ENCODE results near the gene BORA. TPM values are rescaled to one million over a fixed set of nuclear protein-coding genes. Genes with fewer than 3 reads are reported as not detected.

BORA gene
- total and polyA plus RNA-seq, 10 of the 15 experiments (the other 5 are each of a cell fraction or from before 2014, with no cell fraction given), result 15.1 to 38.7 (median 23.2) TPM

- Histone ChIP-seq H3K4me1 (ENCODE audit: control insufficient read depth, insufficient read depth, low read length) (no peaks in the 10 kb centered on the region), H4K20me1 (ENCODE audit: control insufficient read depth, insufficient read depth) (no peaks in the 10 kb centered on the region), H3K4me3 (no peak overlapping the region), H3K9ac (ENCODE audit: control insufficient read depth, insufficient read depth, low read length) (no peak overlapping the region), H3K27ac (ENCODE audit: control insufficient read depth, insufficient read depth) (no peak overlapping the region), H3K27me3 (replicated peaks in 1 of 2; ENCODE audit: control insufficient read depth in 2 of 2, insufficient read depth in 2 of 2, low read length in 1 of 2) (no peaks in the 10 kb centered on the region), H3K79me2 (ENCODE audit: control insufficient read depth, insufficient read depth, low read length) (no peaks in the 10 kb centered on the region; the same call in 1 of the 2 replicates), H3K36me3 (ENCODE audit: control insufficient read depth in 2 of 2, insufficient read depth in 2 of 2, low read length in 1 of 2) (peaks cover 7 to 53% of the 10 kb centered on the region in 2 experiments), H2AFZ (ENCODE audit: control insufficient read depth, low read depth, low read length) (no peak overlapping the region), H3K4me2 (ENCODE audit: control insufficient read depth, insufficient read depth) (no peak overlapping the region), H3K9me3 (replicated peaks; ENCODE audit: control insufficient read depth, insufficient read depth, low read length) (no peaks in the 10 kb centered on the region; the same call in 2 of the 3 replicates)
- FAIRE-seq (no peak), DNase-seq (ENCODE audit: low read depth, low spot score) (no peak), ATAC-seq (no peak)
- TF ChIP-seq SPI1 (IDR thresholded peaks at IDR 0.05; ENCODE audit: borderline replicate concordance, insufficient read depth, low read depth, low read length), result no peak
- TF ChIP-seq CHD2 (IDR thresholded peaks at IDR 0.05; ENCODE audit: borderline replicate concordance, low read depth, low read length), result no peak
- TF ChIP-seq STAT1 (conservative IDR thresholded peaks at IDR 0.05), result no peak
- no peak for TF ChIP-seq POLR2AphosphoS2 (IDR thresholded peaks at IDR 0.05; ENCODE audit: low read depth, low read length)
- no peak for TF ChIP-seq SIN3A (IDR thresholded peaks at IDR 0.05; ENCODE audit: low read depth, low read length)
- TF ChIP-seq EZH2 (IDR thresholded peaks at IDR 0.05; ENCODE audit: borderline replicate concordance, control insufficient read depth, low read depth, low read length), result no peak
- no peak for TF ChIP-seq BMI1 (IDR thresholded peaks at IDR 0.05; ENCODE audit: borderline replicate concordance)
- no peak for TF ChIP-seq TCF3 (IDR thresholded peaks at IDR 0.05; ENCODE audit: borderline replicate concordance, insufficient read depth, low read depth, low read length)
- TF ChIP-seq TCF12 (IDR thresholded peaks at IDR 0.05; ENCODE audit: low read depth, low read length), result no peak
- TF ChIP-seq IKZF2 (IDR thresholded peaks at IDR 0.05), result no peak
- TF ChIP-seq USF2 (IDR thresholded peaks at IDR 0.05; ENCODE audit: borderline replicate concordance, low read depth, low read length), result no peak
- TF ChIP-seq NFXL1 (IDR thresholded peaks at IDR 0.05; ENCODE audit: borderline replicate concordance), result no peak
- no peak for TF ChIP-seq ZNF622 (IDR thresholded peaks at IDR 0.05)
- TF ChIP-seq RFX5 (IDR thresholded peaks at IDR 0.05; ENCODE audit: low read depth, low read length), result no peak
- no peak for TF ChIP-seq RAD51 (IDR thresholded peaks at IDR 0.05)
- TF ChIP-seq ATF2 (IDR thresholded peaks at IDR 0.05; ENCODE audit: low read length), result no peak
- TF ChIP-seq MLLT1 (IDR thresholded peaks at IDR 0.05), result no peak
- no peak for TF ChIP-seq HDAC6 (IDR thresholded peaks at IDR 0.05; ENCODE audit: unreplicated experiment)
- WGBS (ENCODE audit: insufficient coverage, insufficient replicate concordance, low lambda C conversion rate, missing lambda C conversion rate), result 99% methylated on average over 6 of the region's 6 CpGs
- BruUV-seq (replicated peaks), result no TSS peak
- in situ Hi-C loops (cut with MboI) (no loop called here), intact Hi-C loops (cut with micrococcal nuclease; ENCODE audit: unreplicated experiment) (no loop called here)
- RAD21 ChIA-PET (ENCODE audit: unreplicated experiment), result no interaction called here
- POLR2A ChIA-PET, result no interaction called here
- SMC1A ChIA-PET (ENCODE audit: uncharacterized antibody, unreplicated experiment), result interaction anchor here (1.2 kb wide), 1 partner anchor 15 kb away, joined by 3 read pairs; no protein-coding TSS in a partner anchor
- CTCF ChIA-PET, result no interaction called here
Measured at GRCh38 chr13:72754111-72754510, 26.4 kb downstream of the BORA start.
